GM19397 (cell line): ENCODE data around the gene FLT3.
"Not testable (repeated sequence)": the region's sequence is repeated elsewhere in the genome, so short reads cannot be mapped to it uniquely, and the experiment has no call there.

Experiments used
- ATAC-seq: cut with Tn5 transposase; IDR thresholded peaks from one replicate; pipeline ENCODE4 v1.9.1; 2021; ENCODE audit warnings: mild to moderate bottlenecking, moderate library complexity; ENCODE audit not compliant: unreplicated experiment

Gene FLT3

DNA sequence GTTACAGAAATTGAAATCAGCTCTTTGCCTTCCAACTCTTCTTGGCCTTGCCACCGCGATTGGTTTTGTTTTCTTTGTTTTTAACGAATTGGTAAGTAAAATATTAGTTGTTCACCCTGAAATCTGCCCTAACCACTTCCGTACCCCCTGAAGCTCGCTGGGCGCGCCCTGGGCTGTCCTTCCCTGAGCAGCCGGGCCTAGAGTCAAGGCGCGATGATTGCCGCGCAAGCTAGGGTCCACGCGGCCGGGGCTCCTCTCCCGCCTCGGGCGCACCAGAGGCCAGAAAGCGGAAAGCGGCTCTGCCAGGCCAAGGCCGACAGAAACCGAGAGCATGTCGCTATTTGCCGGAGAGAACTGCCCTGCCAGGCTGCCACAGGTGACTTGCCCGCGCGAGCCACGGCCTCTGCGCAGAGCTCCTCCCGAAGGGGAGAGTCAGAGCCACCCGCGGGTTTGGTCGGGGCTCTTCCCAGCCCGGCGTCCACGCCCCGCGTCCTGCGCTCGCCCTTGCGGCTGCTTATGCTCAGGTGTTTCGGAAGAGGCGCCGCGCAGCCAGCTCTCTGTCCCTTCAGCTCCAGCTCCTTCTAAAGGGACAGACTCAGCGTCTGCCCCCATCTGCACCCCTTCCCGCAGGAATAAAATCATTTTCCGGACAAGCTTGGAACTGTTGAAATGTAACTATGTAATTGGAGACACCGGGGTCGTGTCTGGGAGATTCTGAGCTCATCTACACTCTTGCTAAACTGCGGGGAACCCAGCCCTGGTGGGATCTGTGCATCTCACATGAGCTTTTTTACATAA is 124.6 kb downstream of the FLT3 start:
- ATAC-seq = no peak

DNA sequence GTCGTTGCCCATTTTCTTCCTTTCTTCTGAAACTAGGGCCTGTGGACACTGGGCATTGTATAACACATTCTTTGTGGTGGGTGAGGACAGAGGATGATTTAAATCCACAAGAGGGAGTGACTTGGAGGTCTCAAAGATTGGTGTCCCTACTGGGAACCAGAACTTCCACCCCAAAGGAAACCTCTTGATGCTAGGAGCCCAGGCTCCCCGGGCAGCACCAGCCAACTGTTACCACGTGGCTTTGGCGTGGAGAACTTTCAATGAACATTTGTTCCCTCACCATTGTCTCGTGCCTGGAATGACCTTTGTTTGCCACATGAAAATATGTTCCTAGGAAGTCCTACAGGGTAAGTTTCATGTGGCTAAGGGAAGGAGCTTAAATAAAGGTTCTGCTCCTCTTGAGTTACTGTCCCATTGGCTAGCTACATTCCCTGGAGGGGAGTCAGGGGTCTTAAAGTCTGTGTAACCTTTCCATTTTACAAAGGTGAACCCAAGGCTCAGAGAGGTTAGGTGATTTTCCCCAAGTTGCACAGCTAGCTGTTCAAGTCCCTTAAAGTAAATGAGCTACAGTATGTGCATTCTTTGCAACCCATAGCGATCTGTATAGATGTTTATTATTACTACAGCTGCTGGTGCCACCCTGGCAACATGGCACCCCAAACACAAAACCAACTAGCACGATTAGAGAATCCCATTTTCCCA is 126.3 kb downstream of the FLT3 start:
- no peak for ATAC-seq

DNA sequence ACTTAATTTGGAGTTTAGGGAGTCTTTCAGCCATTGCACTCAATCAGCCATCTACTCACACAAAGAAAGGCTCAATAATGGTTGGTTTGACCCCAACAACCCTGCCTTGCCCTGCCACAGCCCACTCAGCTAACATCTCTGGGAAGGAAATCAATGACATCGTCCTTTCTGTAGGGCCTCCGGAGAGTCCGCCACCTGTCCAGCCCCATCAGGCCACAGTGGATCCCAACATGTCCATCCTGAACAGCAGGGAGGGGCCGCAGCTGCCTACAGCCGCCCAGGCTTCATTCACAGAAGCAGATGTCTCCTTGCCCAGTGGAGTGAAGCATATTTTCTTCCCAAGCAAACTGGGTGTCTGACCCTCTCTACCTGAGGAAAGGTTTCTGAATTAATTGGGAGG is 127.1 kb downstream of the FLT3 start:
- ATAC-seq = no peak

DNA sequence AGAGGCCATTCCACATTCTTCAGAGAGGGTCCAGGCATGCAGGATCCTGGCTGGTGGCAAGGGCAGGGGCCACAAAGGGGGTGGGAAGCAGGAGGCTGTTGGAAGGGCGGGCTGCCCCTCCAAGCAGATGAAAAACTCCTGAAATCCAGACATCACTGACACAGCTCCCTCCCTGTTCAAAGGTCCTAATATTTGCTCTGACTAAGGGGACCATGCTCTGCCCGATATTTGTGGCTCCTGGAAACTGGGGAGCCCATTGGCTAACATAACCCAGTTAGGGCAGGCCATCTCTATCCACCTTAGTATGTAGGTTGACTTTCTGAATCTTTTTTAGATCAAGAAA is 127.9 kb downstream of the FLT3 start:
- no peak for ATAC-seq

DNA sequence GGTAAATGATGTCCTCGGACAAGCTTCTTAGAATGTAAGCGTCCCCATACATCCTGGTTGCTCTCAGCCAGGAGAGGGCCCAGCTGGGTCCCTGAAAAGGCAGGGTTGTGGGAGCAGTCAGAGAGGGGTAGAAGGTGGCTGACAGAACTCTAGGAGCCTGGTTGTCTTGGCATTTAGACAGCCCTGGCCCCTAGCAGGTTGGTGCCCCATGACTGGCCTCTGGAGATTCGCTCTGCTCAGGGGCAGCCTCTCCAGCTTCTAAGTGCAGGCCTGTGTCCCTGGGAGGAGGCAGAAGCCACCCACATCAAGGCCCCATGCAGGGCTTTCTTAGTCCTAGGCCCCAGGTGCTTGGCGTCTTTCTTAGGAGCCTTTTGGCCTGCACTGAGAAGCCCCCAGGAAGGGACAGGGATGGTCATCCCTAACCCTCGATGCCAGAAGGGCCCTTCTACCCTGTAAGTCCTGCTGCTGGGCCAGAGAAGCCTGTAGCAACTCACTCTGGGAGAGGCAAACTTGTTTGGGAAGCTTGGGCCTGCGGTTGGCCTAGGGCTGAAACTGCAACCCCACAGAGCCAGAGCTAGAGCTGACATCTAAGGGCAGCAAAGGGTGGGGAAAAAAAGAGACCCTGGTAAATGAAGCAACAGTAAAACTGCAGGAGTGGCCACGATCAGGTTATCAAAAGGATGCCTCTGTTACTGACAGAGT is 128.4 kb downstream of the FLT3 start:
- ATAC-seq = no peak

DNA sequence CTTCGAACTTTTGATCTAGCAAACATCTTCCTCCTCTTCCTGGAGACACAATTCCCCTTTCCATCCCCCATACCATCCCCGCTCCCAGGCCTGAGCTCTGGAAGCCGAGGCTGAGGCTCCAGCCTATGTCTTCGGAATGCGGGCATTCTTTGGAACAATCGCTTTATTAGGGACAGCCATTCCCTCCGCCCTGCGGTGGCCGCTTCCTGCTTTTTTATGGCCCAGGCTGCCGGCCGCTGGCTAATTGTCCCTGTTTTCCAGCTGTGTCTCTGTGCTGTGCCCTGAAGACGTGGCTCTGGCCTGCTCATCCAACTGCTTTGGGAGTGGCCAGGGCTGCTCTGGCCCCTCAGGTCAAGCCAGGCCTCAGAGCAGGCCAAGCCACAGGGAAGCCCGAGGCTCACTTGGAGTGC is 129.1 kb downstream of the FLT3 start:
- ATAC-seq = no peak

DNA sequence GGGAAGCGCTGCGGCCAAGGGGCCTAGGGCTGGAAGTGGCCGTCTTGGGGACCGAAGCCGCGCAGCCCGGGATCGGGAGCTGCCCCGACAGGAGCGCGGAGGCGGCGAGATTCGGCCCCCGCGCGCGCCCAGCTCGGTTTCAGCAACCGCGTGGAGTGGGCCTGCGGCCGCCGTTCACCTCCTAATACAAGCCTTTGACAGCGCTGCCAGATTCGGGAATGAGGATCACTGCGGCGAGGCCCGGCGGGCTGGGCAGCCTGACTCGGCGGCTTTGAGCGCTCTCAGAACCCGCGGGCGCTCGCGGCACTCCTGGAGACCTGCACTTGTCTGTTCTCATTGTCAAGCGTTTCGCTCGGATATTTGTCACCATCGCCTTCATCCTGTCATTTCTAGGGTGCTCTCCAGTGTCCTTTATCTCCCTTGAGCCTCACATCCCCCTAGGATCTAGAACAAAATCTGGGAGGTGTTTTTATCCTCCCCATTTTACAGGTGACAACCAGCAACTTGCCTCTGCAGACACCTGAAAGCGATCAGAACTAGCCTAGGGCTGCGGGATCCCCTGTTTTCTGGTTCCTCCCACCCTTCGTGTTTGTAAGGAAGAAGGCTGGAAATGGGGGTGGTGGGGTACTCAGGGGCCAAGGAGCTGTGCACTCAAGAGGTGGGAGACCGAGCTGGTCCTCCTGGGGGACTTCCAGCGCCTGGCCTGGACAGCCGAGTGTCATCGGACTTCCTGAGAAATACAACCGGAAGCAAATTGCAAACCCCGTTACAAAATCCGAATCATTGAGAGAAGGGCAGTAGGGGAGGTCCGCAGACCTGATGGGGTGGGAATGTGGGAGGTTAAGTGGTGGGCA is 129.8 kb downstream of the FLT3 start:
- ATAC-seq = no peak

DNA sequence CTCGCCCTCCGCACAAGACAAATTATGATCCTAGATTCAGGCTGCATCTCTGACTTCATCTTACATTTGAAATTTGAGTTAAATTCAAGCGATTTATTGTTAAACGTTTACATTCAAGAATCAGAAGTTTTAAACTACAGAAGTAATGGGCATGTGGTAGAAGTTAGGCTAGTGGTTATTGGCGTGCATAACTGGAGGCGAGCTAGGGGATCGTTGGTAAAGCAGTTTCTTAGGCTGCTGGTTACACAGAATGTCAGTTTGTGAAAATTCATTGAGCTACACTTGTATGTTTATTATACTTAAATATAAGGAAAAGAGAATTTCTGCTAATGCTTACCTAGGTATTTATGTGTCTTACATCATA is 130.5 kb downstream of the FLT3 start:
- no peak for ATAC-seq

DNA sequence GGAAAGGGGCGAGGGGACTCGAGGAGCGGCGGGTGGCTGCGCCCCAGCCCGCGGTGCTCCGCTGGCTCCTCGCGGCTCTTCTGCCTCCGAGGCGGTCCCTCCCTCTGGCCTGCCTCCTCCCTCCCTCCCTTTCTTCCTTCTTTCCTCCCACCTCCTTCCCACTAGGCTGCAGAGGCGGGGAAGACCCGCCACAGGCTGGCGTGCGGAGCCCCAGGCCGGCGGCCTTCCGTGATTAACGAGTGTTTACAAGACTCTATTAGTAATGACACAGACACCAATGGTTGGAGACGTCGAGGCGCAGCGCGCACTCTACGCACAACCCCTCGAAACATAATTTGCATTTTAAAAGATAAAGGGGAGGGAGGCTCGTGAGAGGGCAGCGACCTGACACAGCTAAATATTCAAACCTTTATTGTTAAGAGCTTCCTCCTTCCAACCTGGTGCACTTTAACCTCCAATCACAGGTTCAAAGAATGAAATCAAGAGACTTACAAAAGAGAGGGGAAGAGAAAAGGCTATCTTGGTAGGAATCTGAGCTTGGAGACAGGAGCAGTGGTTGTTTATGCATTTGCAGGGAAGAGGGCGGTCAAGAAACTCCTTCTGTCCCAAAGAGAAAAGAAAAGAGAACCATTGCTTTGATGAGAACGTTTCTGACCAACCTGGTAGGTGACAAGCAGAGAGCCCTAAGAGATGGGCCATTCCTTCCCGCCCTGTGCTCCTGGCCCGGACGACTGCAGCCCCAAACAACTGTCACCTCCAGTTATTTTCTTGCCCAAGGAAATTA is 131.1 kb downstream of the FLT3 start, which contains the start of gene CDX2:
TSS of gene CDX2 (minus strand) at position 234 of the 784 bp plus-strand sequence. CDS start 309 bp downstream, outside the sequence.
- ATAC-seq = no peak

DNA sequence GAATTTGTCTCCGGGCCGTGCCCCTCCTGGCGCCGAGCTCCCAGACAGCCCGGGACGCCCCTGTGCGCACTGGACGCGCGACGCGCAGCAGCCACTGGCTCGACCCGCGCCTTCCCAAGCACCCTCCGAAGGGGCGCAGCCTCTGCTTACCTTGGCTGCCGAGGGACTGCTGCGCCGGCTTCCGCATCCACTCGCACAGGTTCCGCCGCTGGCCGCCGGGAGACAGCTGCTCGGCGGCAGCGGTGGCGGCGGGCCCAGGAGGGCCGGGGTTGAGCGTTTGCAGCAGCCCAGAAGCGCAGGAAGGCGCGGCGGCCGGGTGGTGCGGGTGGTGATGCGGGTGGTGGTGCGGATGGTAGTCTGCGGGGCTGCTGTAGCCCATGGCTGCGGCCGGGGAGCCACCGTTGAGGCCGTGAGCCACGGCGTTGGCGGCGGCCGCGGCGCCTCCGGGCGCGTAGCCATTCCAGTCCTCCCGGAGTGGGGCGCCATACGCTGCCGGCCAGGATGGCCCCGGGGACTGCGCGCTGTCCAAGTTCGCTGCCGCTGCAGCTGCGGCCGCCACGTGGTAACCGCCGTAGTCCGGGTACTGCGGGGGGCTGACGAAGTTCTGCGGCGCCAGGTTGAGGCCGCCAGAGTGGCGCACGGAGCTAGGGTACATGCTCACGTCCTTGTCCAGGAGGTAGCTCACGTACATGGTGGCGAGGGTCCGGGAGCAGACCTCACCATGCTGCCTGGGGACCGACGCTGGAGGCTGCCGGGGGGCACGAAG is 131.9 kb downstream of the FLT3 start:
- ATAC-seq = no peak

DNA sequence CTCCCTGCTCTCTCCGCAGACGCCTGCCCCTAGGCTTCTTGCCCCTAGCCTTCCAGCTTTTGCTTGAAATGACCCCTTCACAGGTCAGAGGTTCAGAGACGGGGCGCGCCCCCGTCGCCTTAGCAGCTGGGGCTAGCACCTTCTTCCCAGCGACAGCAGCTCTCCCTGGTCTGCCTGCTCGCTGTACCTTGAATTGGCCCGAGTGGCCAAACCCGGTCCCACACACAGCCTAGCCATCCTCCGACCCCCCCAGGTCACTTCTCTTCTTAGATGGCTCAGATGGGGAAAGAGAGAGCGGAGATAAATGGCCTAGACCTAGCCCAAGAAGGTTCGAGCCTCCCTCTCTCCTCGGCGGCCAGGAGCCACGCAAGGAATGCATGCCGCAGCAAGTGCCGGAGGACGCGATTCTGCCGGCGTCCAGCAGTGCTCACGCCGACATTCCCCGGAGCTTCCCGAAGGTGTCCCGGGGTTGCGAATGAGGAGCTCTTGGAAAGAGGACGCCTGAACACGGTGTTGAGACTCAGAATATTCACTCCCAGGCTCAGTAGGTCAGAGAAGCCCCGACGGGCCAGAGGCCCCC is 132.6 kb downstream of the FLT3 start:
- no peak for ATAC-seq

DNA sequence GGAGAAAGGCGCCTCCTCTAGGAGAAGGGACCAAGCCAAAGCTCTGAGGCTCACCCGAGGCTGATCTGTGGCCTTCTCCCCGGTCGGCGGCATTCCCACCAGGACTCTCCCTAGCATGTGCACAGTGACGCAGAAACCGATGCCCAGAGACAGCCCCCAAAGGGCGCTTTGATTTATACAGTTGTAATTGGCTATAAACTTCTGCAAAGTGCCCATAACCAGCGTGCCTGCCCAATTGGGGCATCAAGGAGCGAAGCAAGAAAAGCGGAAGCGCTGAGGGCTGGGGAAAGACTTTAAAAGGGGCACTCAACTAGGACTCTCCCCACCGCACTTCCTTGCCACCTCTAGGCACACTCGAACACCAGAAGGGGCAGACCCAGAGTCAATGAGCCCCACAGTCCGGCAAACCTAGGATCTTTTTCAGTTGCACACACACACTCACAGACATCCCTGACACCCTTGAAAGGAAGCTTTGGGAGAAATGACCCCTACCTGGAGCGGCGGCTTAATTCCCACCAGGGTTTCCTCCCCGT is 133.1 kb downstream of the FLT3 start:
- no peak for ATAC-seq

DNA sequence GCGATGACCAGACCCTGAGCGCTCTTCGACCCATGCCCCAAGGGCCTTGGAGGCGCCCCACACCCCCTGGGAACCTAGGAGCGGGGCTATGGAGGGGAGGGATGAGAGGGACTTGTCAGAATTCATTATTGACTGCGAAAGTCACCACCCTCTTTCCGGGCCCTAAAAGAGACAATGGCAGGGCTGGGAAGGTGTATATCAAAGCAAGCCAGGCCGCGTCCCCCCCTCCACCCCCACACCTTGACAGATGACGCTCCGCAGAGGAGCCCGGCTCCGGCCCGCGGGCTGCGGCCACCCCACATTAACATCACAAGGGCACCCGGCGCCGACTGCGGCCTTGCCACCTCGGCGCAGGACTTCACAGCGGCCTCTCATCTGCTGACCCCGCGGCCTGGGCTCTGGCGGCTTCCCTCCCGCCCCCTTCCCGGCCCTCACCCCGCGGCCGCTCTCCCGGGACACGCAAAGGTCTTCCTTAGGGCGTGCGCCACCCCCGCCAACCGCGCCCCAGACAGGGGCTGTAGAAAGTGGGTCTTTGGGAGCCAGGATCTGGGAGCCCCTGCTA is 133.7 kb downstream of the FLT3 start:
- ATAC-seq = no peak

DNA sequence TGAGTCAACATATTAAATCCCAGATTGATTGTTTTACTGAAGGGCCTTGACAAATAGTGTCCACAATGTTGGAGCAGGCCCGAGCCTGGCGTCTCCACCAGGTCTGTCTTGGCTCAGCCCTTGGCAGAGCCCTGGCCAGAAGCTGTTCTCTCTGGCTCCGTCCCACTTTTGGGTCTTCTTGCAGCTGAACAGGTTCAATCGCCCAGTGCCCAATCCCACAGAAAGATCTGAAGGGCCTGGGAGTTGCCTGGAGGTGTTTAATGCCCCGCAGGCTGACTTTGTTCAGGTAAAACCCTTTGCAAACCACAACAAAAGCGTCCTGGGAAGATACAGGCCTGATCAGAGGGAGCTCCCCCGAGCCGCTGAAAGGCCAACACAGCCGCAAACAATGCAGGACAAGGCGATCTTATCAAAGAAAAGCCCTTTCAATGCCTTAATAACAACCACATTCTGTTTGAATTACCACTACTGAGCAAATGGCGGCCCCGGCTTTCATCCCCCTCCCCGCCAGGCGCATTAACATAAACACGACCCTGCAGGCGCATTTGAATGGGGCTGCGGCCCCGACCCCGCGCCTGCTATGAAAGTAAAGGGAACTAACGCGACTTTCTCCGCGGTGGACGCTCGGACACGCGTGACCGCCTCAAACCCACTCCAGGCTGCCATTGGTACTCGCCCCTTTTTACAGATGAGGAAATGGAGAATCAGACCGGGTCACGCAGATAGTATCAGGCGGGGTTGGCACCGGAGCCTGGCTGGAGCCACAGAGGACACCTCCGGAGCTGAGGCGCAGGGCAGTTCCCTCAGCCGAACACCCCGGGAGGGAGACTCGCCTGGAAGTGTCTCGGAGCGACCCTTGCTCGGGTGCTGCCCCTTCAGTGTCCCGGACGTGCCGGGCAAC is 134.4 kb downstream of the FLT3 start:
- no peak for ATAC-seq

DNA sequence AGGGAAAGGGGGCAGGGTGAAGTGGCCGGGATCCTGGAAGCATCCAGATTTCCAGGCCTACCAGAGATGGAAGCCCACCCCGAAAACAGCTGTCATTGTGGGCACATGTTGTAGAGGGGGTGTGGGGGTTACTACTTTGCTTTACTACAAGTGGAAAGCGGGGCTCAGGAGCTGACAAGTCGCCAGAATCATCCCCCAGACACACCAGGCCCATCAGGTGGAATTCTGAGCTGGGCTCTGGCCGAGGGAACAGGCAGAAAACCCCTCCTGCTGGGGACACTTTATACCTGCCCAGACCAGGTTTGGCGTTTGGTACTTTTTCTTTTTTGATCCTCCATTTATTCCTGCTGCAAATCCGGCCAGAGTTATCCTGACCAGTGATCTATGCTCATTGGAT is 135.0 kb downstream of the FLT3 start:
- no peak for ATAC-seq

DNA sequence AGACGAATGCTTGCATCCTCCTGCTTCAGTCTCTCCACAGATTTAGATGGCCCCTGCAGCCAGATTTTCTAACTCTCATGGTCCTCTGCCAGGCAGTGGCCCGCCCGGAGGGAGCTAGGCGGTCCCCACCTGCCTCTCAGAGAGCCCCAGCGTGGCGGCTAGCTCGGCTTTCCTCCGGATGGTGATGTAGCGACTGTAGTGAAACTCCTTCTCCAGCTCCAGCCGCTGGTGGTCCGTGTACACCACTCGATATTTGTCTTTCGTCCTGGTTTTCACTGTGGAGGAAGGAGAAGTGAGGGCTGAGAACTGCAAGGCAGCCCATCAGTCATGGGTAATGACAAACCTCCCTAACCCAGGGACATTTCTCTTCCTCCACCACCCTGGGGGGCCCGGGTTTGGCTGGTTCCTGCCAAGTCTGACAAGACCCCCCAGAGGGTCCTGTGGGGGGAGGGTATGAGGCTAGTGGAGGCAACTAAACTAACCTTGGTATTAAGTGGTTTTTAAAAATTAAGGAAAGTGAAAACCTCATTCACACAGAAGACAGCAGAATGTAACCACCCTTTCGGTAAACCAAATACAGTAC is 135.5 kb downstream of the FLT3 start:
- no peak for ATAC-seq

DNA sequence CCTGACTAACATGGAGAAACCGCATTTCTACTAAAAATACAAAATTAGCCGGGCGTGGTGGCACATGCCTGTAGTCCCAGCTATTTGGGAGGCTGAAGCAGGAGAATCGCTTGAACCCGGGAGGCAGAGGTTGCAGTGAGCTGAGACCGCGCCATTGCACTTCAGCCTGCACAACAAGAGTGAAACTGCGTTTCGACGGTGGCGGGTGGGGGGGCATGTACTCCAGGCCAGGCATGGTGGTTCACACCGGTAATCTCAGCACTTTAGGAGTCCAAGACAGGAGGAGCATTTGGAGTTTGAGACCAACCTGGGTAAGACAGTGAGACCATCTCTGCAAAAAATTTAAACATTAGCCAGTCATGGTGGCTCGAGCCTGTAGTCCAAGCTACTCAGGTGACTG is 136.2 kb downstream of the FLT3 start:
- not testable (repeated sequence) for ATAC-seq
